ENCODE data around the gene PELI1. TPM values are rescaled to one million over a fixed set of nuclear protein-coding genes. Genes with fewer than 3 reads are reported as not detected.
A peak's percentile ranks its signal among the peaks of the same experiment; 100 is the strongest.

PELI1 gene
- total RNA-seq, 1 donor from 2014 or later, result 46.4 TPM

DNA sequence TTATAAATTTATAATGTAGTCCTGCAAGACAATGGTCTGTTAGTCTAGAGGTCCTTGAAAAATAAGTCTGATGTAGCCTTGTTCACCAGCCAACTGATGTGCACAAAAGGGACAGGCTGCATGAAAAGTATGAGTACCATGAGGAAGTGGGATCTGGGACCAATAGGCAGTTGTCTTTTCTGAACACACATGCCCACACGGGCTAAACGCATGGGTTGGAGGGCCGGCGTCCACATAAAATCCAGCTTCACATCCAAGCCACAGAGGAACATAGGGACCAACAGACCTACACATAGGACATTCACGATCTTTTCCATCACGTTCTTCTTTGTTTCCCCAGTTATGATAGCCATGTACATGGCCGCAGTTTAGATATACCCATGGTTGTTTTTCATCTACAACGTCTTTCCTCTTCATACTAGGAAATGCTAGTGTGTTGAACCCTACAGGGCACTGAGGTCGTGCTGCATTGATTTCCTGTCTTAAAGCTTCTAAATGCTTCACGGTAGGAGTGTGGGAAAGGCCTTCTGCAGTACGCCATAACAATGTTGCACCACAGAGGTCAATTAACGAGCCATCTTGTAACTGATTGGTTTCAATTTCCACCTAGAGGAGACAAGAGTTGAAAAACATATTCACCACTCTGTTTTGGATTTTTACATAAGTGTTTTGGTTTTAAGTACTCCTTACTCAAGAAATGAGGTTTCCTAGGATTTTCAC lies 49.4 kb downstream of the PELI1 start:
- Mint-ChIP-seq H3K9me3 (ENCODE audit: unreplicated experiment) (no peaks in the 10 kb centered on the region), H3K4me1 (ENCODE audit: unreplicated experiment) (peaks cover 3% of the 10 kb centered on the region), H3K27ac (ENCODE audit: unreplicated experiment) (no peak overlapping the region), H3K36me3 (ENCODE audit: low read depth, unreplicated experiment) (peaks cover 42% of the 10 kb centered on the region), H3K27me3 (ENCODE audit: unreplicated experiment) (peaks cover 5% of the 10 kb centered on the region), H3K4me3 (ENCODE audit: unreplicated experiment) (peak overlapping the region; percentile 1)
- no peak for DNase-seq (ENCODE audit: low spot score)
- TF ChIP-seq, protein P1, sequence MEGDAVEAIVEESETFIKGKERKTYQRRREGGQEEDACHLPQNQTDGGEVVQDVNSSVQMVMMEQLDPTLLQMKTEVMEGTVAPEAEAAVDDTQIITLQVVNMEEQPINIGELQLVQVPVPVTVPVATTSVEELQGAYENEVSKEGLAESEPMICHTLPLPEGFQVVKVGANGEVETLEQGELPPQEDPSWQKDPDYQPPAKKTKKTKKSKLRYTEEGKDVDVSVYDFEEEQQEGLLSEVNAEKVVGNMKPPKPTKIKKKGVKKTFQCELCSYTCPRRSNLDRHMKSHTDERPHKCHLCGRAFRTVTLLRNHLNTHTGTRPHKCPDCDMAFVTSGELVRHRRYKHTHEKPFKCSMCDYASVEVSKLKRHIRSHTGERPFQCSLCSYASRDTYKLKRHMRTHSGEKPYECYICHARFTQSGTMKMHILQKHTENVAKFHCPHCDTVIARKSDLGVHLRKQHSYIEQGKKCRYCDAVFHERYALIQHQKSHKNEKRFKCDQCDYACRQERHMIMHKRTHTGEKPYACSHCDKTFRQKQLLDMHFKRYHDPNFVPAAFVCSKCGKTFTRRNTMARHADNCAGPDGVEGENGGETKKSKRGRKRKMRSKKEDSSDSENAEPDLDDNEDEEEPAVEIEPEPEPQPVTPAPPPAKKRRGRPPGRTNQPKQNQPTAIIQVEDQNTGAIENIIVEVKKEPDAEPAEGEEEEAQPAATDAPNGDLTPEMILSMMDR (IDR thresholded peaks at IDR 0.05; ENCODE audit: unreplicated experiment), result no peak

DNA sequence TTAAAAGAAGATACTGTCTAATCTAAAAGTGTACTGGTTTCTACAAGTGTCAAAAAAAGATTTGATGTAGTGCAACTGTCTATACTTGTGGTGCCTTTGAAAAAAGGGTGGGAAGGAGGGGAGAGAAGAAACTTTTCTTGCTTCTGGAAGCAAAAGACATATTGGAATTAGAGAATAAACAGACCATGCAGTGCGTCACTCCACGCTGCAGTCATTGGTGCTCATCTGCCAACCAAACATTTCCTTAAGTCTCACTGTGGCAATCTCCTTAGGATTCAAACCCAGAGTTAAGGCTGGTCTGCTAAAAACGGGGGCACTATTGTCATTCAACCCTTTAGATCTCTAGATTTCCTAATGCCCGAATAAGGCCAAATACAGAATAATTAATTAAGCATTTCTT lies 50.9 kb downstream of the PELI1 start:
- Mint-ChIP-seq H3K4me3 (ENCODE audit: unreplicated experiment) (no peak overlapping the region), H3K27ac (ENCODE audit: unreplicated experiment) (no peak overlapping the region), H3K36me3 (ENCODE audit: low read depth, unreplicated experiment) (peaks cover 38% of the 10 kb centered on the region), H3K27me3 (ENCODE audit: unreplicated experiment) (peaks cover 5% of the 10 kb centered on the region), H3K4me1 (ENCODE audit: unreplicated experiment) (peaks cover 5% of the 10 kb centered on the region), H3K9me3 (ENCODE audit: unreplicated experiment) (no peaks in the 10 kb centered on the region)
- DNase-seq (ENCODE audit: low spot score), result no peak
- TF ChIP-seq, protein P1 (IDR thresholded peaks at IDR 0.05; ENCODE audit: unreplicated experiment), result no peak

DNA sequence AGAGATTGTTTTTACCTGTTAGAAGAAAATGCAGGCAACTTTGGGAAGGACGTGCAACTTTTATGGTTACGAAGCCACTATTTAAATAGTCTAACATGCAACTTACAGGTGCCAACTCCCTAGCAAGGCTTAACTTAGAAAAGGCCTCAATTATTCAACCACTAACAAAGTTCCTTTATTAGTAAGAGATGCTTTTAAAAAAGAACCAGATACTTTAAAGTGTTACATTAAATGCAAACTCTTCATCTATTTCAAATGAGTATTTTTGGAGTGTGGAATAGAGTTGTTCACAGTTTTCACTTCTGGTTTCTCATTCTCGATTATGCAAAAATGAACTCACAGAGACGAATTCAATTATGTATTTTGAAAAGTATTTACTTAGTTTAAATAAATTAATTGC lies 51.7 kb downstream of the PELI1 start:
- DNase-seq (ENCODE audit: low spot score), result no peak
- Mint-ChIP-seq H3K4me3 (ENCODE audit: unreplicated experiment) (no peak overlapping the region), H3K27ac (ENCODE audit: unreplicated experiment) (no peak overlapping the region), H3K27me3 (ENCODE audit: unreplicated experiment) (peaks cover 5% of the 10 kb centered on the region), H3K4me1 (ENCODE audit: unreplicated experiment) (peaks cover 5% of the 10 kb centered on the region), H3K9me3 (ENCODE audit: unreplicated experiment) (no peaks in the 10 kb centered on the region), H3K36me3 (ENCODE audit: low read depth, unreplicated experiment) (peaks cover 36% of the 10 kb centered on the region)
- TF ChIP-seq, protein P1 (IDR thresholded peaks at IDR 0.05; ENCODE audit: unreplicated experiment), result no peak

DNA sequence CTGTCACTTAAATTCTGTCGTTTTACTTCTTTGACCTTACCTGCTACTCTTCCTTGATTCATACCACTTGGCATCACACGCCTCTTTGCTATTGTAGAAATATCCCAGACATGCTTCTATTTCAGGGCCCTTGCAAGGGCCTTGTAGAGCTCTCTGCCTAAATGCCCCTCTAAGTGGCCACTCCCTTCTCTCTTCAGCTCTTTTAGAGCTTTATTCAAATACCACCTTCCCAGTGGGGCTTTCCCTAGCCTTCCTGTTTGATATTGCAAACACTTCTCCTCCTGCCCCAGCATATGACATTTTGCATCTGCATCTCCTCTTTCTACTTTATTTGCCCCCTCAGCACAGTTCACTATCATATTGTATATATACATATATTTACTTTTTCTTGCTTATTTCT lies 54.0 kb downstream of the PELI1 start:
- Mint-ChIP-seq H3K4me3 (ENCODE audit: unreplicated experiment) (no peak overlapping the region), H3K4me1 (ENCODE audit: unreplicated experiment) (peaks cover 5% of the 10 kb centered on the region), H3K27me3 (ENCODE audit: unreplicated experiment) (peaks cover 5% of the 10 kb centered on the region), H3K9me3 (ENCODE audit: unreplicated experiment) (no peaks in the 10 kb centered on the region), H3K36me3 (ENCODE audit: low read depth, unreplicated experiment) (peaks cover 22% of the 10 kb centered on the region), H3K27ac (ENCODE audit: unreplicated experiment) (no peak overlapping the region)
- TF ChIP-seq, protein P1 (IDR thresholded peaks at IDR 0.05; ENCODE audit: unreplicated experiment), result no peak
- no peak for DNase-seq (ENCODE audit: low spot score)

DNA sequence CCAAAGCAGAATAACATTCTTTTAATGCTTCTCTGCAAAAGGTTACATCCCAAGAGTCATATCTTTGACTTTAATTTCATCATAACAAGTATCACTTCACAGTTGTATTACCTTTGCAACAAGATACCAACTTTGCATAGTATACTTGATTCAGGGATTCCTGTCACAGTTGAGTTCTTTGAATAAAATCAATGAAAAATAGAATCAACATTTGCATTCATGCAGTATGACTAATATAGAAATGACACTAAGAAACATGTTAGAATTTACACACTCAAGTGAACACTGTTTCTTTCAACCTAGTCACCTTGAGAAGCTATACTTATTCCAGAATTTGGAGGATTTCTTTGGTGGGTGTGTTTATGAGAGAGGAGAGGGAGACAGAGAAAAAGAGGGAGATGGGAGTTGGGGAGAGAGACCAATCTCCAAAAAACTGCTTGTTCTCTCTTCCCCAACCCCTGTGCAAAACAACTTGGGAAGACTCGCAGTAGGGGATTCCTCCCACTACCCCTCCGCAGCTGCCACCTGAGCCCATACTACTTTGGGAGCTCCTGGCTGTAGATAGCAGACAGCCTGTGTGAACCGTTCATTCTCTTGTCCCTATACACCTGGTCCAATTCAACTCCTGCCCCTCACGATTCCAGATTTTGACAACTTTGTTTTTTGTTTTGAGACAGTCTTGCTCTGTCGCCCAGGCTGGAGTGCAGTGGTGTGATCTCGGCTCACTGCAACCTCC lies 57.7 kb downstream of the PELI1 start:
- TF ChIP-seq, protein P1 (IDR thresholded peaks at IDR 0.05; ENCODE audit: unreplicated experiment), result no peak
- DNase-seq (ENCODE audit: low spot score), result no peak
- Mint-ChIP-seq H3K27ac (ENCODE audit: unreplicated experiment) (no peak overlapping the region), H3K4me1 (ENCODE audit: unreplicated experiment) (peaks cover 5% of the 10 kb centered on the region), H3K27me3 (ENCODE audit: unreplicated experiment) (peaks cover 7% of the 10 kb centered on the region), H3K36me3 (ENCODE audit: low read depth, unreplicated experiment) (peaks cover 14% of the 10 kb centered on the region), H3K4me3 (ENCODE audit: unreplicated experiment) (no peak overlapping the region), H3K9me3 (ENCODE audit: unreplicated experiment) (no peaks in the 10 kb centered on the region)

Measured in endothelial cell (in vitro differentiated cells).